Uterus (tissue), 2 donors: ENCODE measurements around the gene CCDC88B.

Experiments
- POLR2A ChIP-seq, 2 donors: fragments of 450-650 bp; IDR thresholded peaks; one replicate each; pipeline ENCODE4 v1.6.1; 2016; ENCODE audit warnings: antibody characterized with exemption in 2 of 2, mild to moderate bottlenecking in 1 of 2, moderate library complexity in 1 of 2
- TF ChIP-seq, protein P1 (sequence below), 4 experiments: fragments of 200-600 bp in 2 of 4; fragments of 450-650 bp in 2 of 4; sonication (generic) in 2 of 4; IDR thresholded peaks; one replicate each; pipeline ENCODE4 v1.5.1; 2016 to 2019; ENCODE audit warnings: antibody characterized with exemption in 4 of 4, mild to moderate bottlenecking in 2 of 4, moderate library complexity in 1 of 4

GRCh38 chr11:64385945-64386704 is 46.1 kb downstream of the CCDC88B start:
- TF ChIP-seq, protein P1, sequence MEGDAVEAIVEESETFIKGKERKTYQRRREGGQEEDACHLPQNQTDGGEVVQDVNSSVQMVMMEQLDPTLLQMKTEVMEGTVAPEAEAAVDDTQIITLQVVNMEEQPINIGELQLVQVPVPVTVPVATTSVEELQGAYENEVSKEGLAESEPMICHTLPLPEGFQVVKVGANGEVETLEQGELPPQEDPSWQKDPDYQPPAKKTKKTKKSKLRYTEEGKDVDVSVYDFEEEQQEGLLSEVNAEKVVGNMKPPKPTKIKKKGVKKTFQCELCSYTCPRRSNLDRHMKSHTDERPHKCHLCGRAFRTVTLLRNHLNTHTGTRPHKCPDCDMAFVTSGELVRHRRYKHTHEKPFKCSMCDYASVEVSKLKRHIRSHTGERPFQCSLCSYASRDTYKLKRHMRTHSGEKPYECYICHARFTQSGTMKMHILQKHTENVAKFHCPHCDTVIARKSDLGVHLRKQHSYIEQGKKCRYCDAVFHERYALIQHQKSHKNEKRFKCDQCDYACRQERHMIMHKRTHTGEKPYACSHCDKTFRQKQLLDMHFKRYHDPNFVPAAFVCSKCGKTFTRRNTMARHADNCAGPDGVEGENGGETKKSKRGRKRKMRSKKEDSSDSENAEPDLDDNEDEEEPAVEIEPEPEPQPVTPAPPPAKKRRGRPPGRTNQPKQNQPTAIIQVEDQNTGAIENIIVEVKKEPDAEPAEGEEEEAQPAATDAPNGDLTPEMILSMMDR (IDR thresholded peaks at IDR 0.05): no peak
- no peak for TF ChIP-seq POLR2A (IDR thresholded peaks at IDR 0.05)
